HepG2 (cell line): ENCODE results near the gene CAPS. TPM values are rescaled to one million over a fixed set of nuclear protein-coding genes. Genes with fewer than 3 reads are reported as not detected.

Source experiments
- ZNF225 ChIP-seq: sonication (generic); formaldehyde crosslinking; IDR thresholded peaks from 2 replicates; pipeline ENCODE4 v1.4.0; 2020; ENCODE audit warnings: mild to moderate bottlenecking, missing genetic modification reagents
- ZNF335 ChIP-seq: sonication (generic); formaldehyde crosslinking; IDR thresholded peaks from 2 replicates; pipeline ENCODE4 v1.4.0; 2020; ENCODE audit warnings: missing genetic modification reagents
- ZNF605 ChIP-seq: sonication (generic); formaldehyde crosslinking; IDR thresholded peaks from 2 replicates; pipeline ENCODE4 v1.8.0; 2022; ENCODE audit warnings: mild to moderate bottlenecking, missing genetic modification reagents
- polyA plus RNA-seq, 8 experiments: library from polyadenylated mRNA; depleted of rRNA in 3 of 8; stranded (reverse) in 7 of 8; unstranded in 1 of 8; fragments of >200 nt; fragmentation: Illumina TruSeq in 4 of 8; extraction: Trizol in 4 of 8; gene quantifications; 2 replicates each; pipeline versions ENCODE4 v1.2.1 to v1.2.3, GENCODE V29; 2011 to 2016; ENCODE audit warnings: low read depth in 4 of 8, missing spikeins in 1 of 8, mixed read lengths in 1 of 8; ENCODE audit not compliant: insufficient read depth in 1 of 8
- total RNA-seq, 5 experiments: library from RNA; depleted of rRNA; stranded (reverse); fragments of >200 nt; fragmentation: Illumina TruSeq; extraction: Trizol; gene quantifications; 2 replicates each; pipeline ENCODE4 v1.2.3, GENCODE V29; 2016; ENCODE audit warnings: low read depth in 1 of 5
- TF ChIP-seq, protein P1 (sequence below): sonication (generic); formaldehyde crosslinking; IDR thresholded peaks from 2 replicates; pipeline ENCODE4 v1.4.0; 2020; ENCODE audit warnings: missing genetic modification reagents
- TF ChIP-seq, protein P2 (sequence below), 2 experiments: fragments of 450-650 bp in 1 of 2; sonication (generic) in 1 of 2; formaldehyde crosslinking; IDR thresholded peaks; 2 replicates each; pipeline versions ENCODE4 v1.5.0 to v1.8.0; 2020 to 2022; ENCODE audit warnings: mild to moderate bottlenecking in 1 of 2, missing genetic modification reagents in 1 of 2
- TF ChIP-seq, protein P3 (sequence below): sonication (generic); formaldehyde crosslinking; IDR thresholded peaks from 2 replicates; pipeline ENCODE4 v1.5.1; 2020; ENCODE audit warnings: mild to moderate bottlenecking, missing genetic modification reagents
- TF ChIP-seq, protein P4 (sequence below): sonication (generic); formaldehyde crosslinking; IDR thresholded peaks from 2 replicates; pipeline ENCODE4 v1.5.0; 2020; ENCODE audit warnings: mild to moderate bottlenecking, low read depth, missing genetic modification reagents, borderline replicate concordance

CAPS gene
- total and polyA plus RNA-seq, 2 of the 13 experiments (the other 11 are each of a cell fraction or from before 2014, with no cell fraction given) = 3.1 TPM

DNA sequence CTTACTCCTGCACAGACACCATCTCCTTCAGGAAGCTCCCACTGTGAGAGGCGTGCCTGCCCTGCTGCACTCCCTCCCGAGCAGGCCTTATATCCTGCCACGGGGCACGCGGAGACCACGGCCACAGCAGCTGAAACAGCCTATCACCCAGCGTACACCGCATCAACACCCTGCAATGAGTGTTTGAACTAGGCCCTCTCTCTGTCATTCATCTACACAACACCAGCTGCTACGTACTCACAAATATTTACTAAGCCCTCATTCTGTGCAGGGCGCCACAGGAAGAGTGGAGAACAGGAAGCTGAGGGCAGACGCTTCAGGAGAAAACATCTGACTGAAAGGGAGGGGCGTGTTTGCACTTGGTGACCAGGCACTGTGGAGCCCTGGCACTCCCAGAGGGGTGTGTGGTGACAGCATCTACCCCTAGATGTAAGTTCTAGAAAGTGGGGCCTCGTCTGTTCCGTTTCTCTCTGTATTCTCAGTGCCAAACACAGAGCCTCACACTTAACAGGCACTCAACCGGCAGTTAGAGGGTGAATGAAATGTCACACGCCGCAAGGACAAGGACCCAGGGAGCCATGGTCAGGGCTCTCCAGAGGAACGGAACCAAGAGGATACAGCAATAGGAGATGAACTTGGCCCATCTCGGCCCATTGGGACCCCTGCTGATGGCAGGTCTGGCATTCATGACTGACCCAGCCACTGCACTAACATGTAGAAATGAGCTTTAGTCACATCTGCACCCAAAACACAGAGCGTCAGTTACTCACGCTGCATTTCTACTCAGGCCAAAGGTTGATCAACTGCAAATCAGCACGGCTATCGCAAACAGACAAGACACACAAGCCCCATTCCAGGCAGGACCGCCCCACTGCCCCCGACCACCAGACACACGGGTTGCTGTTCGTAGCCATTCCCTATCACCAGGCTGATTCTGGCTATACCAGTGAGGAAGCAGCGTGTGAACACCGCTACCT lies 48.2 kb downstream of the CAPS start (continued):
- TF ChIP-seq, protein P1, sequence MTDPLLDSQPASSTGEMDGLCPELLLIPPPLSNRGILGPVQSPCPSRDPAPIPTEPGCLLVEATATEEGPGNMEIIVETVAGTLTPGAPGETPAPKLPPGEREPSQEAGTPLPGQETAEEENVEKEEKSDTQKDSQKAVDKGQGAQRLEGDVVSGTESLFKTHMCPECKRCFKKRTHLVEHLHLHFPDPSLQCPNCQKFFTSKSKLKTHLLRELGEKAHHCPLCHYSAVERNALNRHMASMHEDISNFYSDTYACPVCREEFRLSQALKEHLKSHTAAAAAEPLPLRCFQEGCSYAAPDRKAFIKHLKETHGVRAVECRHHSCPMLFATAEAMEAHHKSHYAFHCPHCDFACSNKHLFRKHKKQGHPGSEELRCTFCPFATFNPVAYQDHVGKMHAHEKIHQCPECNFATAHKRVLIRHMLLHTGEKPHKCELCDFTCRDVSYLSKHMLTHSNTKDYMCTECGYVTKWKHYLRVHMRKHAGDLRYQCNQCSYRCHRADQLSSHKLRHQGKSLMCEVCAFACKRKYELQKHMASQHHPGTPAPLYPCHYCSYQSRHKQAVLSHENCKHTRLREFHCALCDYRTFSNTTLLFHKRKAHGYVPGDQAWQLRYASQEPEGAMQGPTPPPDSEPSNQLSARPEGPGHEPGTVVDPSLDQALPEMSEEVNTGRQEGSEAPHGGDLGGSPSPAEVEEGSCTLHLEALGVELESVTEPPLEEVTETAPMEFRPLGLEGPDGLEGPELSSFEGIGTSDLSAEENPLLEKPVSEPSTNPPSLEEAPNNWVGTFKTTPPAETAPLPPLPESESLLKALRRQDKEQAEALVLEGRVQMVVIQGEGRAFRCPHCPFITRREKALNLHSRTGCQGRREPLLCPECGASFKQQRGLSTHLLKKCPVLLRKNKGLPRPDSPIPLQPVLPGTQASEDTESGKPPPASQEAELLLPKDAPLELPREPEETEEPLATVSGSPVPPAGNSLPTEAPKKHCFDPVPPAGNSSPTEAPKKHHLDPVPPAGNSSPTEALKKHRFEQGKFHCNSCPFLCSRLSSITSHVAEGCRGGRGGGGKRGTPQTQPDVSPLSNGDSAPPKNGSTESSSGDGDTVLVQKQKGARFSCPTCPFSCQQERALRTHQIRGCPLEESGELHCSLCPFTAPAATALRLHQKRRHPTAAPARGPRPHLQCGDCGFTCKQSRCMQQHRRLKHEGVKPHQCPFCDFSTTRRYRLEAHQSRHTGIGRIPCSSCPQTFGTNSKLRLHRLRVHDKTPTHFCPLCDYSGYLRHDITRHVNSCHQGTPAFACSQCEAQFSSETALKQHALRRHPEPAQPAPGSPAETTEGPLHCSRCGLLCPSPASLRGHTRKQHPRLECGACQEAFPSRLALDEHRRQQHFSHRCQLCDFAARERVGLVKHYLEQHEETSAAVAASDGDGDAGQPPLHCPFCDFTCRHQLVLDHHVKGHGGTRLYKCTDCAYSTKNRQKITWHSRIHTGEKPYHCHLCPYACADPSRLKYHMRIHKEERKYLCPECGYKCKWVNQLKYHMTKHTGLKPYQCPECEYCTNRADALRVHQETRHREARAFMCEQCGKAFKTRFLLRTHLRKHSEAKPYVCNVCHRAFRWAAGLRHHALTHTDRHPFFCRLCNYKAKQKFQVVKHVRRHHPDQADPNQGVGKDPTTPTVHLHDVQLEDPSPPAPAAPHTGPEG (CRISPR knock-in tag) = peak; percentile 84; the same call in 1 of the 2 replicates
- peak; percentile 89 for TF ChIP-seq ZNF335
- 0 out of 2 replicates have a peak, but pooled peaks have one; percentile 61 for TF ChIP-seq ZNF225 (CRISPR knock-in tag)
- TF ChIP-seq, protein P2, sequence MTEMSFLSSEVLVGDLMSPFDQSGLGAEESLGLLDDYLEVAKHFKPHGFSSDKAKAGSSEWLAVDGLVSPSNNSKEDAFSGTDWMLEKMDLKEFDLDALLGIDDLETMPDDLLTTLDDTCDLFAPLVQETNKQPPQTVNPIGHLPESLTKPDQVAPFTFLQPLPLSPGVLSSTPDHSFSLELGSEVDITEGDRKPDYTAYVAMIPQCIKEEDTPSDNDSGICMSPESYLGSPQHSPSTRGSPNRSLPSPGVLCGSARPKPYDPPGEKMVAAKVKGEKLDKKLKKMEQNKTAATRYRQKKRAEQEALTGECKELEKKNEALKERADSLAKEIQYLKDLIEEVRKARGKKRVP (CRISPR knock-in tag; IDR thresholded peaks at IDR 0.05) = peak in 1 of 2 experiments; percentile 74; a peak in 2 of 4 replicates
- TF ChIP-seq, protein P3, sequence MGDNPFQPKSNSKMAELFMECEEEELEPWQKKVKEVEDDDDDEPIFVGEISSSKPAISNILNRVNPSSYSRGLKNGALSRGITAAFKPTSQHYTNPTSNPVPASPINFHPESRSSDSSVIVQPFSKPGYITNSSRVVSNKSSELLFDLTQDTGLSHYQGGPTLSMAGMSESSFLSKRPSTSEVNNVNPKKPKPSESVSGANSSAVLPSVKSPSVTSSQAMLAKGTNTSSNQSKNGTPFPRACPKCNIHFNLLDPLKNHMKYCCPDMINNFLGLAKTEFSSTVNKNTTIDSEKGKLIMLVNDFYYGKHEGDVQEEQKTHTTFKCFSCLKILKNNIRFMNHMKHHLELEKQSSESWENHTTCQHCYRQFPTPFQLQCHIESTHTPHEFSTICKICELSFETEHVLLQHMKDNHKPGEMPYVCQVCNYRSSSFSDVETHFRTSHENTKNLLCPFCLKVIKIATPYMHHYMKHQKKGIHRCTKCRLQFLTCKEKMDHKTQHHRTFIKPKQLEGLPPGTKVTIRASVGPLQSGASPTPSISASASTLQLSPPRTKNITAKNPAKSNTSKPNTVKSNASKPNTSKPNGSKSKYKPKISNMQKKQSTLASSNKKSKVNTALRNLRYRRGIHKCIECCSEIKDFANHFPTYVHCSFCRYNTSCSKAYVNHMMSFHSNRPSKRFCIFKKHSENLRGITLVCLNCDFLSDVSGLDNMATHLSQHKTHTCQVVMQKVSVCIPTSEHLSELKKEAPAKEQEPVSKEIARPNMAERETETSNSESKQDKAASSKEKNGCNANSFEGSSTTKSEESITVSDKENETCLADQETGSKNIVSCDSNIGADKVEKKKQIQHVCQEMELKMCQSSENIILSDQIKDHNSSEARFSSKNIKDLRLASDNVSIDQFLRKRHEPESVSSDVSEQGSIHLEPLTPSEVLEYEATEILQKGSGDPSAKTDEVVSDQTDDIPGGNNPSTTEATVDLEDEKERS (CRISPR knock-in tag) = 0 out of 2 replicates have a peak, but pooled peaks have one; percentile 20
- TF ChIP-seq, protein P4, sequence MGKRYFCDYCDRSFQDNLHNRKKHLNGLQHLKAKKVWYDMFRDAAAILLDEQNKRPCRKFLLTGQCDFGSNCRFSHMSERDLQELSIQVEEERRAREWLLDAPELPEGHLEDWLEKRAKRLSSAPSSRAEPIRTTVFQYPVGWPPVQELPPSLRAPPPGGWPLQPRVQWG (CRISPR knock-in tag) = no peak
- peak; percentile 94 for TF ChIP-seq ZNF605
